Activated CD4-positive, alpha-beta T cell treated with anti-CD3 and anti-CD28 coated beads for 36 hours (primary cell): ENCODE measurements around the gene KRTAP5-11. TPM values are rescaled to one million over a fixed set of nuclear protein-coding genes. Genes with fewer than 3 reads are reported as not detected.
"Not testable (repeated sequence)": the region's sequence is repeated elsewhere in the genome, so short reads cannot be mapped to it uniquely, and the experiment has no call there.

Experiments
- ATAC-seq: fragments of 200-7000 bp; cut with Tn5 transposase; one replicate; pipeline ENCODE4 v1.10.0; 2021; ENCODE audit warnings: mild to moderate bottlenecking, moderate library complexity
- CTCF ChIA-PET: fragments of 350-600 bp; sonication (Branson Sonifier 250); formaldehyde crosslinking; loops from one replicate; lab custom pipeline; 2021; ENCODE audit warnings: antibody characterized with exemption; lab: Charles Lee
- POLR2A ChIA-PET: fragments of 350-600 bp; sonication (Branson Sonifier 250); formaldehyde crosslinking; loops from one replicate; lab custom pipeline; 2021; ENCODE audit warnings: antibody characterized with exemption, inconsistent platforms; lab: Charles Lee
- DNase-seq: peaks from one replicate; pipeline ENCODE4 v3.0.0-alpha.2; 2020
- H3K27ac Mint-ChIP-seq: one replicate; pipeline ENCODE4 v1.8.0; 2021; ENCODE audit warnings: mixed read lengths
- H3K27me3 Mint-ChIP-seq: one replicate; pipeline ENCODE4 v1.8.0; 2021; ENCODE audit warnings: mixed read lengths
- H3K36me3 Mint-ChIP-seq: one replicate; pipeline ENCODE4 v1.8.0; 2021; ENCODE audit warnings: low read depth, mixed read lengths
- H3K4me1 Mint-ChIP-seq: one replicate; pipeline ENCODE4 v1.8.0; 2021; ENCODE audit warnings: mixed read lengths
- H3K4me3 Mint-ChIP-seq: one replicate; pipeline ENCODE4 v1.8.0; 2021; ENCODE audit warnings: mild to moderate bottlenecking, moderate library complexity, mixed read lengths
- H3K9me3 Mint-ChIP-seq: one replicate; pipeline ENCODE4 v1.8.0; 2021; ENCODE audit warnings: low read depth, mixed read lengths
- intact Hi-C, 2 experiments: fragments of 100-400 bp; cut with DNase I in 1 of 2; cut with micrococcal nuclease in 1 of 2; formaldehyde crosslinking; loops; one replicate each; pipeline versions ENCODE4 v1.14.2 to v1.15.1; 2022 to 2024; cut with DNase I, micrococcal nuclease
- total RNA-seq, 2 experiments: library from RNA; stranded (reverse); gene quantifications; one replicate each; pipeline ENCODE4 v1.2.3, GENCODE V29; 2021

The KRTAP5-11 gene
- total RNA-seq, 2 experiments from 2014 or later: not detected

GRCh38 chr11:71548716-71549151 is 33.9 kb downstream of the KRTAP5-11 start:
- Mint-ChIP-seq H3K36me3 (no peaks in the 10 kb centered on the region), H3K27me3 (peaks cover 16% of the 10 kb centered on the region)
- no peak for ATAC-seq

GRCh38 chr11:71548120-71548519 is 34.6 kb downstream of the KRTAP5-11 start, which contains the start of gene KRTAP5-9:
KRTAP5-9 (plus strand) TSS chr11:71548420; CDS start chr11:71548658, 238 bp downstream.
- ATAC-seq (no peak), DNase-seq (no peak)
- ChIA-PET POLR2A (no interaction called here), CTCF (no interaction called here)
- no peaks in the 10 kb centered on the region for H3K9me3 Mint-ChIP-seq
- no peak within 1 kb of the TSS for H3K4me3 Mint-ChIP-seq
- H3K27ac Mint-ChIP-seq: no peak within 1 kb of the TSS
- H3K4me1 Mint-ChIP-seq: peaks cover 15% of the 10 kb centered on the region
- H3K27me3 Mint-ChIP-seq: peaks cover 16% of the 10 kb centered on the region
- H3K36me3 Mint-ChIP-seq: no peaks in the 10 kb centered on the region
- intact Hi-C loops: no loop called here

More at GRCh38 chr11:71548716-71549151, 33.9 kb downstream of the KRTAP5-11 start:
- DNase-seq: no peak
- intact Hi-C loops: no loop called here
- Mint-ChIP-seq H3K4me1 (peaks cover 9% of the 10 kb centered on the region), H3K4me3 (no peak overlapping the region), H3K27ac (no peak overlapping the region), H3K9me3 (no peaks in the 10 kb centered on the region)
- CTCF ChIA-PET: no interaction called here
- POLR2A ChIA-PET: no interaction called here

GRCh38 chr11:71545405-71545966 is 37.2 kb downstream of the KRTAP5-11 start:
- Mint-ChIP-seq H3K36me3 (no peaks in the 10 kb centered on the region), H3K27me3 (peaks cover 20% of the 10 kb centered on the region), H3K4me1 (peaks cover 22% of the 10 kb centered on the region), H3K9me3 (peaks cover 9% of the 10 kb centered on the region), H3K4me3 (no peak overlapping the region), H3K27ac (no peak overlapping the region)
- ChIA-PET POLR2A (no interaction called here), CTCF (no interaction called here)
- no peak for DNase-seq
- no peak for ATAC-seq
- intact Hi-C loops: no loop called here

GRCh38 chr11:71544525-71545214 is 38.0 kb downstream of the KRTAP5-11 start:
- no peaks in the 10 kb centered on the region for H3K36me3 Mint-ChIP-seq
- H3K4me3 Mint-ChIP-seq: no peak overlapping the region
- POLR2A ChIA-PET: no interaction called here
- no peak overlapping the region for H3K27ac Mint-ChIP-seq
- H3K27me3 Mint-ChIP-seq: peaks cover 19% of the 10 kb centered on the region
- peaks cover 22% of the 10 kb centered on the region for H3K4me1 Mint-ChIP-seq
- CTCF ChIA-PET: interaction anchor here (0.5 kb wide), 1 partner anchor 164 kb away, joined by 3 read pairs; no protein-coding TSS in a partner anchor
- ATAC-seq (no peak), DNase-seq (no peak)
- H3K9me3 Mint-ChIP-seq: peaks cover 9% of the 10 kb centered on the region
- intact Hi-C loops: loop anchor here in 1 of 2 experiments (5.0 kb wide), 1 partner anchor 97 kb away; the partner anchor contains the start of gene DHCR7

- CTCF ChIA-PET: no interaction called here
- intact Hi-C loops: loop anchor here in 1 of 2 experiments (5.0 kb wide), 1 partner anchor 97 kb away; the partner anchor contains the start of gene DHCR7
- peaks cover 19% of the 10 kb centered on the region for H3K27me3 Mint-ChIP-seq
- peaks cover 22% of the 10 kb centered on the region for H3K4me1 Mint-ChIP-seq
- ATAC-seq (no peak), DNase-seq (peak; percentile 17)
- H3K36me3 Mint-ChIP-seq: no peaks in the 10 kb centered on the region
- POLR2A ChIA-PET: no interaction called here
- no peak overlapping the region for H3K4me3 Mint-ChIP-seq
- H3K27ac Mint-ChIP-seq: no peak overlapping the region
- H3K9me3 Mint-ChIP-seq: peaks cover 9% of the 10 kb centered on the region
These were observed 38.8 kb downstream of the KRTAP5-11 start for GRCh38 chr11:71543866-71544265.

GRCh38 chr11:71542879-71543777 is 39.5 kb downstream of the KRTAP5-11 start:
- Mint-ChIP-seq H3K4me3 (no peak overlapping the region), H3K4me1 (peaks cover 22% of the 10 kb centered on the region), H3K27ac (no peak overlapping the region), H3K36me3 (no peaks in the 10 kb centered on the region), H3K27me3 (peaks cover 19% of the 10 kb centered on the region), H3K9me3 (peaks cover 9% of the 10 kb centered on the region)
- CTCF ChIA-PET: no interaction called here
- intact Hi-C loops: loop anchor here in 1 of 2 experiments (5.0 kb wide), 1 partner anchor 96 kb away; the partner anchor contains the start of gene DHCR7
- POLR2A ChIA-PET: no interaction called here
- DNase-seq (peak; percentile 44), ATAC-seq (peak; percentile 66)

- Mint-ChIP-seq H3K36me3 (no peaks in the 10 kb centered on the region), H3K4me3 (no peak overlapping the region), H3K9me3 (peaks cover 9% of the 10 kb centered on the region), H3K27me3 (peaks cover 13% of the 10 kb centered on the region), H3K4me1 (peaks cover 22% of the 10 kb centered on the region), H3K27ac (no peak overlapping the region)
- POLR2A ChIA-PET: no interaction called here
- ATAC-seq (no peak), DNase-seq (no peak)
- intact Hi-C loops: loop anchor here in 1 of 2 experiments (5.0 kb wide), 1 partner anchor 95 kb away; the partner anchor contains the start of gene DHCR7
- CTCF ChIA-PET: interaction anchor here (0.6 kb wide), 1 partner anchor 8 kb away, joined by 4 read pairs; no protein-coding TSS in a partner anchor
These were observed 40.3 kb downstream of the KRTAP5-11 start for GRCh38 chr11:71542382-71542781.

- H3K27me3 Mint-ChIP-seq, POLR2A ChIA-PET, CTCF ChIA-PET, H3K4me3 Mint-ChIP-seq, H3K36me3 Mint-ChIP-seq, H3K9me3 Mint-ChIP-seq: not testable (repeated sequence)
- peak; percentile 8 for DNase-seq
- ATAC-seq: peak; percentile 47
- Mint-ChIP-seq H3K4me1 (peaks cover 22% of the 10 kb centered on the region), H3K27ac (peak overlapping the region; percentile 16)
- intact Hi-C loops: loop anchor here in 1 of 2 experiments (5.0 kb wide), 1 partner anchor 93 kb away; the partner anchor contains the start of gene DHCR7
These were observed 42.0 kb downstream of the KRTAP5-11 start for GRCh38 chr11:71540521-71541304.

GRCh38 chr11:71539971-71540370 is 42.7 kb downstream of the KRTAP5-11 start:
- peaks cover 22% of the 10 kb centered on the region for H3K4me1 Mint-ChIP-seq
- H3K27ac Mint-ChIP-seq, H3K27me3 Mint-ChIP-seq, H3K9me3 Mint-ChIP-seq, DNase-seq, H3K4me3 Mint-ChIP-seq, POLR2A ChIA-PET, ATAC-seq, CTCF ChIA-PET, H3K36me3 Mint-ChIP-seq: not testable (repeated sequence)
- intact Hi-C loops: loop anchor here in 1 of 2 experiments (5.0 kb wide), 1 partner anchor 93 kb away; the partner anchor contains the start of gene DHCR7

GRCh38 chr11:71539017-71539416 is 43.7 kb downstream of the KRTAP5-11 start:
- Mint-ChIP-seq H3K27ac (no peak overlapping the region), H3K36me3 (no peaks in the 10 kb centered on the region), H3K4me3 (no peak overlapping the region), H3K4me1 (peaks cover 18% of the 10 kb centered on the region), H3K27me3 (peaks cover 5% of the 10 kb centered on the region), H3K9me3 (peaks cover 9% of the 10 kb centered on the region)
- DNase-seq (no peak), ATAC-seq (no peak)
- ChIA-PET CTCF (no interaction called here), POLR2A (no interaction called here)
- intact Hi-C loops: no loop called here
